Hepatocyte (in vitro differentiated cells): ENCODE results near the gene CATSPER1.

Experiments used
- CTCF ChIP-seq: fragments of 200-600 bp; sonication (generic); IDR thresholded peaks from 2 replicates; pipeline ENCODE4 v1.5.1; 2016; ENCODE audit warnings: antibody characterized with exemption, mild to moderate bottlenecking; ENCODE audit not compliant: poor library complexity
- EZH2 ChIP-seq: fragments of 200-600 bp; sonication (generic); IDR thresholded peaks from 2 replicates; pipeline ENCODE4 v1.6.1; 2016; ENCODE audit warnings: antibody characterized with exemption, mild to moderate bottlenecking, borderline replicate concordance

DNA sequence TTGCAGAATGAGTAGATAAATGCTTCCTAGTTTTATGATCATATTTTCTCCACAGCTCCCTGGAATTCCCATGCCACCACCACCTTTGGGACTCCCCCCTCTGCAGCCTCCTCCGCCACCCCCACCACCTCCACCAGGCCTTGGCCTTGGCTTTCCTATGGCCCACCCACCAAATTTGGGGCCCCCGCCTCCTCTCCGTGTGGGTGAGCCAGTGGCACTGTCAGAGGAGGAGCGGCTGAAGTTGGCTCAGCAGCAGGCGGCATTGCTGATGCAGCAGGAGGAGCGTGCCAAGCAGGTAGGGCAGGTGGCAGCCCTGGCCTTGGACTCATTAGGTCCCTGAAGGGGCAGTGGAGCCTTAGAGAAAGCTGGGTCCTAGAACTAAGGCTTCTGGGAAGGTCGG is 28.7 kb upstream of the CATSPER1 start:
- TF ChIP-seq CTCF (no peak), EZH2 (no peak)
